RPMI7951 (cell line): ENCODE data around the gene FRMD8. TPM values are rescaled to one million over a fixed set of nuclear protein-coding genes. Genes with fewer than 3 reads are reported as not detected.
"Not testable (repeated sequence)": the region's sequence is repeated elsewhere in the genome, so short reads cannot be mapped to it uniquely, and the experiment has no call there.

Experiments used
- DNase-seq: peaks from one replicate; pipeline ENCODE4 v3.0.0-alpha.2; 2012; ENCODE audit warnings: low read depth
- total RNA-seq: library from RNA; depleted of rRNA; stranded (reverse); fragments of >200 nt; shearing (Covaris generic); gene quantifications from 2 replicates; pipeline ENCODE4 v1.2.3, GENCODE V29; 2014

Gene FRMD8
- total RNA-seq, 1 experiment from 2014 or later, result 21.9 TPM

DNA sequence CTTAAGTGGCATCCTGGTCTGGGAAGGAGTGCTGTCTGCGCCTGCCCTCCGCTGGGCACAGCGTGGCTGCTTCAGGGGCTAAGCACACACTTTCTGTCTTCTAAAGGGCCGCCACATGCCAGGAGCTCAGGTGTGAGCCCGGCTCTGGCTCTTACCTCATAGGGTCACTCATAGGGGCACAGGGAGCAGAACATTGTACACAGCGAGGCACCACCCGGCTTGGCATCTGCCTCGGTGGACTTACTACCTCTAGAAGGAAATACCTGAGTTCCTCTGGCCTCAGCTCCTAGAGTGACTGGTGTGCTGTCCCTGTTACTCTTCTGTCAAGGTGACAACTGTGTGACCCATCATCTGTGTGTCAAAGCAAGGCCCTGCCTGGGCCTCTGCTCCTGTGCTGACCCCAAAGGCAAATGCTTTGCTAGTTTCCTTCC is 49.6 kb downstream of the FRMD8 start:
- DNase-seq, result no peak

DNA sequence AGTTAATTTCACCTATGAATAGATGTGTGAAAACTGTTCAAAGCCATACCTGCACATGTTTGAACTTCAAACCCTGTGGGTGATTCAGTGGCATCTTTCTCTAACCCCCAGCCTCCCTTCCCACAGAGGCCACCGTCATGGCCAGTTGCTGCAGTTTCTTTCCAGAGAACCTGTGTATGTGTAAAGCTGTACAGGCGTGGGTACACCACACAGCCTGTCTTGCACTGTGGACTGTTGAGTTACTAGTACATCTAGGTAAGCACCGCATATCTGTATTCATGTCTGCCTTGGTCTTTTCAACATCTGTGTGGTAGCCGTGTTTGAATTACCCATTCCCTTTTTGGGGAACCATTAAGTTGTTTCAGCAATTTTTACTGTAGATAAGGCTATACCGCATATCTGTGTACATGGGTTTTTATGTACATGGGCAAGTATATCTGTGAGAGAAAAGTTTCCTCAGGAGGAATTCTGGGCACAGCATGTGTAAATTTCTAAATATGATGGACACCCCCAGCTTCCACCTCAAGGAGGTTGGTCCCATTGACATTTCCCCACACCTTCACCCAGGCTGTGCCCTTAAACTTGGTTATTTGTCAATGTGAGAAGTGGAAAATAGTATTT is 50.1 kb downstream of the FRMD8 start:
- DNase-seq, result no peak

DNA sequence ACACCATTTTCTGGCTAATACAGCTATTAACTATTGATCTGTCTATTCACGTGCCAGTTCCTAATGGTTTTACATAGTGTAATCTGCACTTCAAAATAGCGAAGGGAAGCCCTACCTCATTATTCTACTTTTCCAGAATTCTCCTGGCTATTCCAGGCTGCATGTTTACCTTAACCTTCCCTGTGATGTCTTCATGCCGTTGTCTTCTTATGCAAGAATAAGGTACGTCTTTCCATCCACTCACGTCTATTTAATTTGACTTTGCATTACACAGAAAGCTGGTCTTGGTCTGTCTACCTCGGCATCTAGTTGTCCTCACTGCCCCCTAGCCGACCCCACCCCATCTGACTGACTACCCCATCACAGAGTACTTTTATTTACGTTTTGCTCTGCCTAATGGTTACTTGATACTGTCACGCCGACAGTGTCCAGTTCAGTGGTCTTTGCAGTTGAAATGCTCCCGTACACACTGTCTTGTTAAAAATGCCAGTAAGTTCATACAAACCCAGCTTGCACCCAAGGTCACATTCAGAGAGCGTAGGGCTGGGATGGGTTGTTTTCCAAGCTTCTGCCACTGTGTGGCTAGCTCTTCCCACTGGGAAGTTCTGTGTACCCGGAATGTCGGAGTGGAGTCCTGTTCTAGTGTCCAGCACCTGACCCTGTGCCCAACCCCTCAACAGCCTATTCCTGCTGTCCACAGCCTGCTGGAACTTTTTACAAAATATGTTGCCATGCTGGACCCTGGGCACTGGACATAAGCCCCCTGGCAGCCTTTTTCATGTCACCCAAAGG is 51.2 kb downstream of the FRMD8 start:
- DNase-seq, result no peak

DNA sequence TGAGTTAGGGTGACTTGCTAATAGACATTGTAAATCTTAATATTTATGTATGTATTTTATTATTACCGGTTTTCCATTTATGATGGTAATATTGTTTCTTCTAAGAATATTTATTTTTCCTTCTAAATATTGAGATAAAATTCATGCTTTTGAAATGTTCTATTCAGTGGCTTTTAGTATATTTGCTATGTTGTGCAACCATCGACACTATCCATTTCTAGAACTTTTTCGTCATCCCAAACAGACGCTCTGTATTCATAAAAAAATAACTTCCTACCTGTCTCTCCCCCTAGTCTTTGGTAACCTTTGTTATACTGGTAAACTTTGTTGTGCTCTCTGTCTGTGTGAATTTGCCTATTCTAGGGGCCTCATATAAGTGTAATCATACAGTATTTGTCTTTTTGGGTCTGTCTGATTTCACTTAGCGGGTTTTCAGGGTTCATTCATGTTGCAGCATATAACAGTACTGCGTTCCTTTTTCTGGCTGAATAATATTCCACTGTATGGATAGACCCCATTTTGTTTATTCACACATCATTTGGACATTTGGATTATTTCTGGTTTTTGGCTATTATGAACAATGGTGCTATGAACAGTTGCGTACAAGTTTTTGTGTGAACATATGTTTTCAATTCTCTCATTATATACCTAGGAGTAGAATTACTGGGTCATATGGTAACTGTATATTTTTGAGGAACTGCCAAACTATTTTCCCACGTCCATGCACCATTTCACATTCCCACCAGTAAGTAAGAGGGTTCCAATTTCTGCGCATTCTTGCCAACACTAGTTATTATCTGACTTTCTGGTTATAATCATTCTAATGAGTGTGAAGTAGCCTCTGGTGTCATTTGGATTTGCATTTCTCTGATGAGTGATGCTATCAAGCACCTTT is 52.1 kb downstream of the FRMD8 start:
- DNase-seq, result no peak

DNA sequence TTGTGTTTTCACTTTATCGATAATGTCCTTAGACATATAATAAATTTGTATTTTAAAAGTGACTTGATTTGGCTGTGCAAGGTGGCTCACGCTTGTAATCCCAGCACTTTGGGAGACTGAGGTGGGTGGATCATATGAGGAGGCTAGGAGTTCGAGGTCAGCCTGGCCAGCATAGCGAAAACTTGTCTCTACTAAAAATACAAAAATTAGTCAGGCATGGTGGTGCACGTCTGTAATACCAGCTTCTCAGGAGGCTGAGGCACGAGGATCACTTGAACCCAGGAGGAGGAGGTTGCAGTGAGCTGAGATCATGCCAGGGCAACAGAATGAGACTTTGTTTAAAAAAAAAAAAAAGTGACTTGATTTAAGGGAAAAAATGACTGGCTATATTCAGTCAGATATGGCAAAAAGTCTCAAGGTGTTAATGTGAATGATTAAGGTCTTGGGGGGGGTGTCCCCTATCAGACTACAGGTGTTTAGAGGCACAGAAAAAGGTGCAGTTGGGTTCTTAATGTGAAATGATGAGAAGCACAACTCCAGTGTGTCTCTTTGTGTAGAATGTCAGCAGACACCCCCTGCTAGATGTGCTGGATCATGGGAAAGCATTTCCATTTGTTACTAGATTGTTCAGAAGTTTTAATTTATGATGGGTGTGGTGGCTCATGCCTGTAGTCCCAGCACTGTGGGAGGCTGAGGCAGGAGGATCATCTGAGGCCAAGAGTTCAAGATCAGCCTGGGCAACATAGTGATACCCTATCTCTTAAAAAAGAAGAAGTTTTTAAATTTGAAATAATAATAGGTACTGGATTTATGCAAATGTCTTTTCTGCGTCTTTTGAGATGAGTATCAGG is 53.1 kb downstream of the FRMD8 start:
- DNase-seq, result no peak

DNA sequence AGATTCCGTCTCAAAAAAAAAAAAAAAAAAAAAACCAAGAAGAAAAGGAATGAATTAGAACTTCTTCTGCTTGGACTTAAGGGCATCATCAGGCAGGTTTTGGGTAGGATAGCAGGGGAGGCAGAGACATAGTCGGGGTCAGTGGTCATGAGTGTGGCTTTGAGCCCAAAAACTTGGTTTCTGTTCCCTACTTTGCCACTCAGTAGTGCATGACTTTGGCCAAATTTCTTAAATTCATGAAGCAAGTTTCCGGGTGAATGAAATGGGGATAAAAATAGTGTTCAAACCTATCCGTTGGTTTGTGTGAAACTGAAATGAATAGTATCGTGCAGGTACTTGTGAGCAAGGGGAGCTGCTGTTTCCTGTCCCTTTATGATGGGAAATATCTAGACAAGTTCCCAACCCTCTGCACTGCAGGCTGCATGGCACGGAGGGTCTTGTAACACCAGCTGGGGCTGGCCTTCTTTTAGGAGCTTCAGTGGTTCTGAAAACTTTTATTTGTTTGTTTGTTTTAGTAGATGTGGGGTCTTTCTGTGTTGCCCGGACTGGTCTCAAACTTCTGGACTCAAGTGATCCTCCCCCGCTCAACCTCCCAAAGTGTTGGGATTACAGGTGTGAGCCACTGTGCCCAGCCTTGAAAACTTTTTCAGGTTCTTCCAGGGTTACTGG is 54.5 kb downstream of the FRMD8 start:
- DNase-seq, result no peak

DNA sequence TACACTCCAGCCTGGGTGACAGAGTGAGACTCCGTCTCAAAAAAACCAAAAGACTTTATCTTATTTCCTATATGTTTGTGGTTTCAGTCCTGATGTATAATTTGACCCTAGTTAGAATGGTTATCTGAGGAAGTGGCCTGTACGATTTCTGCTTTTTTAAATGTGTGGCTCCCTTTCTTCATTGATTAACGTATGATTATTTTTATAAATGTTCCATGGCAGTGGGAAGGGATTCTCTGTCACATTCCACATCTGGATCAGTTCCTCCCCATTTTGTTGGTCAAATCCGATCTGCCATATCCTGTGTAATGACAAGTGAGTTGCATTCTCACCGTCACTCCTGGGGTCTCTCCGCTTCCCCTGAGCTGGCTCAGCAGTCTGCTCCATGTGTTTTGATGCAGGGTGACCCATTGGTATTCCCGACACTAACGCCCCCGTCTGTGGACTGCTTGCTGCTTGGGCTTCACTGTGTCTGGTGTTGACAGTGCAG is 56.5 kb downstream of the FRMD8 start:
- no peak for DNase-seq

DNA sequence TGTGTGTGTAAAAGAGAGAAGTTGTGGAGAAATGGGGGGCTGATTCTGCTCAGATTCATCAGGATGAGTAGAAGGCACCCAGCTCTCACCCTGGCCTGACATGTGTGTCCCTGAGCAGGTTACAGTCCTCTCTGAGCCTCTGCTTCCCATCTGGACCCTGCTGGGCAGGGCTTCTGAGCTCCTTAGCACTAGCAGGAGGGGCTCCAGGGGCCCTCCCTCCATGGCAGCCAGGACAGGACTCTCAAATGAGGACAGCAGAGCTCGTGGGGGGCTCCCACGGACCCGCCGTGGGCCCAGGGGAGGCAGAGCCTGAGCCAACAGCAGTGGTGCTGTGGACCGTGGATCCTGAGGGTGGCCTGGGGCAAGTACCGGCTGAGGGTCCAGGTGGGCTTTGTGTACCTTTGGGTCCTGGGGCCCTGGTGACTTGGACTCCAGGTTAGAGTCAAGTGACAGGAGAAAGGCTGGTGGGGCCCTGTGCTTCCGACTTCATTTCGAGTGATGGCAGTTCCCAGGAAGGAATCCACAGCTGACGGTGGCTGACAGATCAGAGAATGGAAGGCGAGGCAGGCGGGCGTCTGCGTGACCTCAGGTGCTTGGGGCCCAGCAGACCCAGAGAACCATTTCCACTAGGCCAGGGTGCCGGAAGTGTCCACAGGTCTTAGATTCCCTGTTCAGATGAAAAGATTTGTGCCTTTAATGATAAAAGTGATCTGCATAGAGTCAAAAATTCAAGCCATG is 58.0 kb downstream of the FRMD8 start:
- no peak for DNase-seq

DNA sequence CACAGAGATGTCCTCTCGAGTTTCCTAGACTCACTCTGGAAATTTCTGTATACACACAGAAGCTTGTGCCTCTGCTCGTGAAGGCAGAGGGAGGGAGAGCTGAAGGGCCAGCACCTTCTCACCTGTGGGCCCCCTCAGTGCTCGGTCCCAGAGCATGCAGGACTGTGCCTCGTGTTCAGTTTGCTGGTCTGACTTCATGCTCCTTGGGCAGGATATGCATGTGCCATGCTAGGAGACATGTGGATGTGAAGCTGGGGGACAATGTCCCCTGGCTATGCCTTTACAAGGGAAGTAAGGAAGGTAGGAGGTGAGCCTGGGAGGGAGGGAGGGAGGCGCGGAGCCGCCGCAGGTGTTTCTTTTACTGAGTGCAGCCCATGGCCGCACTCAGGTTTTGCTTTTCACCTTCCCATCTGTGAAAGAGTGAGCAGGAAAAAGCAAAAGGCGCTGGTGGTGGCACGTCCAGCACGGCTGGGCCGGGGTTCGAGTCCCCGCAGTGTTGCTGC is 58.7 kb downstream of the FRMD8 start:
- no peak for DNase-seq

DNA sequence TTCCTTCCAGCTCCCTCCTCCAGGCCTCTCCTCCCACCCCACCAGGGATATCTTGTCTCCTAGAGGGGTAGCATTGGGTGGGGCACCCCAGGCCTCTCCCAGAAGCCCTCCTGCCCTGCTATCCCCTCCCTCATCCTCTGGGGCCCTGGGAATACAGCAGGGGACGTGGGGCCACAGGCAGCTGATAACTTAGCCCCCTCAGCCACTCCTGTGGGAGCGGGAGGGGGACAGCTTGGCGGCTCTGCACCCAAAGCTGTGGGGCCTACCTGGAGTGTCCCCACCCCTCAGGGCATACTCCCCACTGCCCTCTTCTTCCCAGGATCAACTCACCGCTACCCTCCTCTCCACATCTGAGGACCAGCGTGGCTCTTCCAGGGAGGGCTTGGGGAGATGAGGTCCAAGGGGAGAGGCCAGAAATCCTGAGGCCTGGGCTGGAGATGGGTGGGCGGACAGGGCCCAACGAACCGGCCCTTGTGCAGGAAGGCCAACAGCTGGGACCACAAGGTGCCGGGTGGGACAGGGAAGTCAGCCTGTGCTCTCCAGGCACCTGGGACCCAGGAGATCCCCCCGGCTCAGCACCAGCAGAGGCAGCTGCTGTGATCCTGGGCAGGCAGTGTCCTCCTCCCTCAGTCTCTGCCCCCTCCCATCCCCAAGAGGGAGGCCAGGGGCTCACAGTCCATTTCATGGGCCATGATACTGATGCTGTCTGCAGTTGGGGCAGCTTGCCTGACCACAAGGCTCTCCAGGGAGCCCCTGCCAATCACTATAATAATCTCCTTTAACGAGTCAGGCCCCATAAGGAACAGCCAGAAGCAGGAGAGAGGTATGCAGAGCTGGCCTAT is 59.4 kb downstream of the FRMD8 start:
- no peak for DNase-seq

DNA sequence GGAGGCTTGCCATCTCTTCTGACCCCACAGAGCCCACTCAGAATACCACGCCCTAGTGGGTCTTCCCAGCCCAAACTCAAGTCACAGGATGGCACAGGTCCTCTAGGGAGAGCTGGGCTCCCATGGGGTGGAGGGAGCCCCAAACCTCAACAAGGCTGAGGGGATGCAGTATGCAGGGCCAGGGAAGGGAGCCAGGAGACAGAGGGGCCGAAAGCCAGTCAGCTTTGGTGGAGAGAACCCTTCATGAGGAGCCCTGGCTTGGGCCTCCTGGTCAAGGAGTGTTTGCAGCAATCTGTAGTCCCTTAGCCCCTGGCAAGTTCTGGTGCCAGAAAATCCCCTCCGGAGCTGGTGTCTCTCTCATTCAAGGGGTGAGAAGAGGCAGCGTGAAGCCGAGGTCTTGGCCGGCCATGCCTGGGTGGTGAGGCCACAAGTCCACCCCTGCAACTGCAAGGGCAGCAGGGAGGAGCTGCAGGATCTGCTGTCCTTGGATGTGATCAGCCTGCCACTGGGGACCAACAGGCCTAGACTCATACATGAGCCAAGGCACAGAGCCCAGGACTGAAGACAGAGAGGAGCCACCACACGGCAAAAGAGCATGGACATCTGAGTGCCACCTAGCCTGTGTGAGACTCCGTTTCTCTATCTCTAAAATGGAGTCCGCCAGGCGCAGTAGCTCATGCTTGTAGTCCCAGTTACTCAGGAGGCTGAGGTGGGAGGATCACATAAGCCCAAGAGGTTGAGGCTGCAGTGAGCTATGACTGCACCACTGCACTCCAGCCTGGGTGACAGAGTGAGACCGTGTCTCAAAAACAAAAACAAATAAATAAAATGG is 60.2 kb downstream of the FRMD8 start:
- DNase-seq, result no peak

DNA sequence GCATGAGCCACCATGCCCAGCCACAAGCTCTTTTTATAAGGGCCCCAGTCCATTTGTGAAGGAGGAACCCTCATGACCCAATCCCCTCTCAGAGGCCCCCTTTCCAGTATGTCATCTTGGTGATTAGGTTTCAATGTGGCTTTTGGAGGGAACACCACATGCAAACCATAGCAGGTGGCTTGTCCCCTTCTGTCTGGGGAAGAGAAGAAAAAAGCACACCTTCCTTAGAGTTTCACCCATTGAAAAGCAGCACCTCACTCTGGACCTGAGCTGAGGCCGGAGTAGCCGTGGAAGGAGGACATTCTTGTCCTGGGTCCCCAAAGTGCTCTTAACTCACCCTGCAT is 61.6 kb downstream of the FRMD8 start:
- DNase-seq, result no peak

DNA sequence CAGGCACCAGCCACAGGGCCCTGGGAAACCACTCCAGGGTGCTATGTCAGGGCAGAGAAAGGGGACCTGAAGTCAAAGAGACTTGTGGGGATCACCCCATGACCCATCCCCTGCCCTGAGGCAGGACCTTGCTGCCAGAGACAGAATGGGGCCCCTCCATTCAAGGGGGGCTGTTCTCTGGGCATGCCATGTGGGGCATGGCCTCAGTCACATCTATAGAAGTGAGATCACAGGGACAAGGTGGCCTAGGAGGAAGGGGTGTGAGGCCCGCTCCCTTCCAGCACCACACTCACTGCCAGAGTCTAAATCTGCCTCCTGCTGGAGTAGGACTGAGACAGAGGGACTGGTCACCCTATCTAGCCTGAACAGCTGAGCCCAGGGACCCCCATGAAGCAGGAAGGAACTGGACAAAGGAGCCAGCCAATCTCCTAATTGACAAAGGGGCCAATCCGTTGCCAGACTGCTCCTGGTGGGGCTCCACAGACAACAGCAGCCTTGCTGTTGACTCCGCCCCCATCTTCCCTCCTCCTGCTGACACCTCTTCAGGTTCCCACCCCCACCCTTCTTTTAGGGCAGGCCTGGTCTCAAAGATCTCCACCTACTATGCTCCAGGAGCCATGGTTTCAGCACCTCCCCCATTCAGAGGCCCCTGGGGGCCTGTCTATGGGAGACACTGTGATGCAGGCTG is 62.1 kb downstream of the FRMD8 start:
- DNase-seq, result no peak

DNA sequence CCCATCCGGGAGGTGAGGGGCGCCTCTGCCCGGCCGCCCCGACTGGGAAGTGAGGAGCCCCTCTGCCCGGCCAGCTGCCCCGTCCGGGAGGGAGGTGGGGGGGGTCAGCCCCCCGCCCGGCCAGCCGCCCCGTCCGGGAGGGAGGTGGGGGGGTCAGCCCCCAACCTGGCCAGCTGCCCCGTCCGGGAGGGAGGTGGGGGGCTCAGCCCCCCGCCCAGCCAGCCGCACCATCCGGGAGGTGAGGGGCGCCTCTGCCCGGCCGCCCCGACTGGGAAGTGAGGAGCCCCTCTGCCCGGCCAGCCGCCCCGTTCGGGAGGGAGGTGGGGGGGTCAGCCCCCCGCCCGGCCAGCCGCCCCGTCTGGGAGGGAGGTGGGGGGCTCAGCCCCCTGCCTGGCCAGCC is 64.9 kb downstream of the FRMD8 start:
- not testable (repeated sequence) for DNase-seq

DNA sequence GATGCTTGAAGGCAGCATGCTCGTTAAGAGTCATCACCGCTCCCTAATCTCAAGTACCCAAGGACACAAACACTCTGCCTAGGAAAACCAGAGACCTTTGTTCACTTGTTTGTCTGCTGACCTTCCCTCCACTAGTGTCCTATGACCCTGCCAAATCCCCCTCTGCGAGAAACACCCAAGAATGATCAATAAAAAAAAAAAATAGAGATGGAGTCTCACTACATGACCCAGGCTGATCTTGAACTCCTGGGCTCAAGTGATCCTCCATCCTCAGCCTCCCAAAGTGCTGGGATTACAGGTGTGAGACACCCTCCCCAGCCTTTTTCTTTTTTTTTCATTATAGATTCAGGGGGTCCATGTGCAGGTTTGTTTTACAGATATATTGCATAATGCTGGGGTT is 65.8 kb downstream of the FRMD8 start:
- not testable (repeated sequence) for DNase-seq

DNA sequence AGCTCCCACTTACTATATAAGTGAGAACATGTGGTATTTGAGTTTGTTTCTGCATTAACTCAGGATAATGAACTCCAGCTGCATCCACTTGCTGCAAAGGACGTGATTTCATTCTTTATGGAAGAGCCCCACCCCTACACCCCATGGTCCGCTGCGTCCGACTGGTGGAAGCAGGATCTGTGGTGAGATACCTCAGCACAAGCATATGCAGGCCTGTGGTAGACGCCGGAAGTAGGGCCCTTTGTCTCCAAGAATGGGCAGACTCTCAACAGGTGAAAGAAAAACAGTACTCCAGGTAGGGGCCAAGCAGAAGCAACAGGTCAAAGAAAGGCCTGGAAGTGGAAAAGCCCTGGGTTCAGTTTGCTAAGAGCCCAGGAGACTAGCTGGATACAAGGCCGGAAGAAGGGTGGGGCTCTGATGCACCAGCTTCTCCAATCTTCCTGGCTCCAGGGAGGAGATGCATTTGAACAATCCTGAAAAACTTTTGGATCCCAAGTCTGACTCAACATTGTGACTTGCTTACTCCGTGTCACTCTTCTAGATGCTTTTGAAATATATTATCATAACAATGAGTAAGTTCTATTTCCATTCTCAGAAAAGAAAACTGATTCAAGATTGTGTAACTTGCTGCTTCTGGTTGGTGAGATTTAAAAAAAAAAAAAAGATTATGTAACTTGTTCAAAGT is 66.5 kb downstream of the FRMD8 start:
- peak; percentile 67 for DNase-seq

DNA sequence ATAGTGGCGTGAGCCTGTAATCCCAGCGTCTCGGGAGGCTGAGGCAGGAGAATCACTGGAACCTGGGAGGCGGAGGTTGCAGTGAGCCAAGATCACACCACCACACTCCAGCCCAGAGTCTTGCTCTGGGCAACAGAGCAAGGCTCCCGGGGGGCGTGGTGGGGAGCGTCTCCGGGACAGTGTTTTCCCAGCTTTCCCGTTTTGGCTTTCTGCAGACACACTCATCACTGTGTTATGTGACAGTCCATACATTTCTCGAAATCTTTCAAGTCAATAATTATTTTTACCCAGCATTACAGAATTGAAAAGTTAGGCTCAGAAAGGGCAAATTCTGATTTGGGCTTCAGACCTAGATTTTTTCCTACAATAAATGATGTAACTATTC is 67.9 kb downstream of the FRMD8 start:
- DNase-seq, result no peak
